ENCODE results near the gene BAIAP2L1. TPM values are rescaled to one million over a fixed set of nuclear protein-coding genes. Genes with fewer than 3 reads are reported as not detected.

Gene BAIAP2L1
- total RNA-seq, 1 donor from 2014 or later = 21.6 TPM

DNA sequence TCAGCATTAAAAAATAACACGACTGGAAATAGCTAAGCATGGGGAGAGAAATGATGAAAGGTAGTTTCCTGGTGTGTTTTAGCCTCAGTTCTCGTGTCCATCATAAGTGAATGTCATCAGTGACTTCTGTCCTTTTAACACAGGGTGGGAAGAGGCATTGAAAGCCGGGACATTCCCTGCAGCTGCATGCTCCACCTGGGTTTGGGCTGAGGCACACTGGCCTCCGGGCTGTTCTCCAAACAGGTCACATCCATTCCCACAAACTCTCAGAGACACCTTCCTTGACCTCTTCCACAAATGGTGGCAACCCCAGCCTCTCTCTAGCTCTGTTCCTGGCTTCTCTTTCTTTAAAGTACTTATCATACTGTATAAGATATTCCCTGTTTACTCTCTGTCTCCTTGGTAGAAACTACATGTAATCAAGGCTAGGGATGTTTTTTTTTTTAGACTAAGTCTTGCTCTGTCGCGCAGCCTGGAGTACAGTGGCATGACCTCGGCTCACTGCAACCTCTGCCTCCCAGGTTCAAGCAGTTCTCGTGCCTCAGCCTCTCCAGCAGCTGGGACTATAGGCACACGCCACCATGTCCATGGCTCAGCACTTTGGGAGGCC is 22.6 kb downstream of the BAIAP2L1 start:
- H3K4me3 ChIP-seq (ENCODE audit: insufficient read depth, low read depth, low read length) = no peak overlapping the region
- no peak overlapping the region for H2AFZ ChIP-seq (ENCODE audit: low read depth, low read length)
- H3K27ac Mint-ChIP-seq (ENCODE audit: unreplicated experiment) = no peak overlapping the region
- H3K4me3 Mint-ChIP-seq (ENCODE audit: unreplicated experiment) = no peak overlapping the region
- H3K9ac ChIP-seq (ENCODE audit: low read length) = no peak overlapping the region
- H3K27me3 ChIP-seq (ENCODE audit: insufficient read depth, low read length) = no peaks in the 10 kb centered on the region
- H3K27ac ChIP-seq (ENCODE audit: low read depth, low read length) = no peak overlapping the region
- FAIRE-seq (no peak), DNase-seq (ENCODE audit: low read depth) (no peak)
- TF ChIP-seq, protein P1, sequence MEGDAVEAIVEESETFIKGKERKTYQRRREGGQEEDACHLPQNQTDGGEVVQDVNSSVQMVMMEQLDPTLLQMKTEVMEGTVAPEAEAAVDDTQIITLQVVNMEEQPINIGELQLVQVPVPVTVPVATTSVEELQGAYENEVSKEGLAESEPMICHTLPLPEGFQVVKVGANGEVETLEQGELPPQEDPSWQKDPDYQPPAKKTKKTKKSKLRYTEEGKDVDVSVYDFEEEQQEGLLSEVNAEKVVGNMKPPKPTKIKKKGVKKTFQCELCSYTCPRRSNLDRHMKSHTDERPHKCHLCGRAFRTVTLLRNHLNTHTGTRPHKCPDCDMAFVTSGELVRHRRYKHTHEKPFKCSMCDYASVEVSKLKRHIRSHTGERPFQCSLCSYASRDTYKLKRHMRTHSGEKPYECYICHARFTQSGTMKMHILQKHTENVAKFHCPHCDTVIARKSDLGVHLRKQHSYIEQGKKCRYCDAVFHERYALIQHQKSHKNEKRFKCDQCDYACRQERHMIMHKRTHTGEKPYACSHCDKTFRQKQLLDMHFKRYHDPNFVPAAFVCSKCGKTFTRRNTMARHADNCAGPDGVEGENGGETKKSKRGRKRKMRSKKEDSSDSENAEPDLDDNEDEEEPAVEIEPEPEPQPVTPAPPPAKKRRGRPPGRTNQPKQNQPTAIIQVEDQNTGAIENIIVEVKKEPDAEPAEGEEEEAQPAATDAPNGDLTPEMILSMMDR (IDR thresholded peaks at IDR 0.05; ENCODE audit: insufficient read depth, low read depth, low read length) = no peak
- TF ChIP-seq EZH2 (IDR thresholded peaks at IDR 0.05; ENCODE audit: insufficient read depth, low read length) = no peak
- H3K36me3 Mint-ChIP-seq (ENCODE audit: low read depth, unreplicated experiment) = no peaks in the 10 kb centered on the region
- H3K4me2 ChIP-seq (ENCODE audit: low read length) = no peak overlapping the region
- H3K4me1 ChIP-seq (ENCODE audit: insufficient read depth, low read length) = no peaks in the 10 kb centered on the region
- peaks cover 2% of the 10 kb centered on the region for H3K4me1 Mint-ChIP-seq (ENCODE audit: low read depth, unreplicated experiment)
- no peaks in the 10 kb centered on the region for H3K27me3 Mint-ChIP-seq (ENCODE audit: low read depth, unreplicated experiment)
- no peaks in the 10 kb centered on the region for H4K20me1 ChIP-seq (ENCODE audit: insufficient read depth, low read length)
- no peaks in the 10 kb centered on the region for H3K9me3 Mint-ChIP-seq (ENCODE audit: unreplicated experiment)
- no peaks in the 10 kb centered on the region for H3K9me3 ChIP-seq (ENCODE audit: insufficient read depth, low read depth, low read length)
- H3K36me3 ChIP-seq (ENCODE audit: insufficient read depth, low read length) = no peaks in the 10 kb centered on the region
- H3K79me2 ChIP-seq (ENCODE audit: insufficient read depth, low read length) = no peaks in the 10 kb centered on the region

DNA sequence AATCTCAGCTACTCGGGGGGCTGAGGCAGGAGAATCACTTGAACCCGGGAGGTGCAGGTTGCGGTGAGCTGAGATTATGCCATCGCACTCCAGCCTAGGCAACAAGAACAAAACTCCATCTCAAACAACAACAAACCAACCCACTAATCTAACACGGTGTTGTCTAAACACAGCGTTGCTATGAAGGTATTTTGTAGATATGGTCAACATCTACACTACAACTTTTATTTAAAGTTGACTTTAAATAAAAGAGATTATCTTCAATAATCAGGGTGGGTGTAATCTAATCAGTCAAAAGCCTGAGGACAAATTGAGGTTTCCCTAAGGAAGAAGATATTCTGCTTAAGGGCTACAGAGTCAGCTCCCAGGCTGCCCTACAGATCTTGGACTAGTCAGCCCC is 24.2 kb downstream of the BAIAP2L1 start:
- FAIRE-seq (no peak), DNase-seq (ENCODE audit: low read depth) (no peak)
- H3K4me3 Mint-ChIP-seq (ENCODE audit: unreplicated experiment) = no peak overlapping the region
- no peaks in the 10 kb centered on the region for H3K9me3 Mint-ChIP-seq (ENCODE audit: unreplicated experiment)
- H3K4me1 Mint-ChIP-seq (ENCODE audit: low read depth, unreplicated experiment) = peaks cover 6% of the 10 kb centered on the region
- no peaks in the 10 kb centered on the region for H3K27me3 Mint-ChIP-seq (ENCODE audit: low read depth, unreplicated experiment)
- Histone ChIP-seq H3K27me3 (ENCODE audit: insufficient read depth, low read length) (no peaks in the 10 kb centered on the region), H3K4me3 (ENCODE audit: insufficient read depth, low read depth, low read length) (no peak overlapping the region), H3K9ac (ENCODE audit: low read length) (no peak overlapping the region), H3K4me1 (ENCODE audit: insufficient read depth, low read length) (no peaks in the 10 kb centered on the region), H3K36me3 (ENCODE audit: insufficient read depth, low read length) (no peaks in the 10 kb centered on the region), H3K79me2 (ENCODE audit: insufficient read depth, low read length) (no peaks in the 10 kb centered on the region), H4K20me1 (ENCODE audit: insufficient read depth, low read length) (no peaks in the 10 kb centered on the region), H3K4me2 (ENCODE audit: low read length) (no peak overlapping the region), H3K27ac (ENCODE audit: low read depth, low read length) (no peak overlapping the region), H2AFZ (ENCODE audit: low read depth, low read length) (no peak overlapping the region), H3K9me3 (ENCODE audit: insufficient read depth, low read depth, low read length) (no peaks in the 10 kb centered on the region)
- no peak overlapping the region for H3K27ac Mint-ChIP-seq (ENCODE audit: unreplicated experiment)
- H3K36me3 Mint-ChIP-seq (ENCODE audit: low read depth, unreplicated experiment) = no peaks in the 10 kb centered on the region
- no peak for TF ChIP-seq EZH2 (IDR thresholded peaks at IDR 0.05; ENCODE audit: insufficient read depth, low read length)
- TF ChIP-seq, protein P1 (IDR thresholded peaks at IDR 0.05; ENCODE audit: insufficient read depth, low read depth, low read length) = no peak

DNA sequence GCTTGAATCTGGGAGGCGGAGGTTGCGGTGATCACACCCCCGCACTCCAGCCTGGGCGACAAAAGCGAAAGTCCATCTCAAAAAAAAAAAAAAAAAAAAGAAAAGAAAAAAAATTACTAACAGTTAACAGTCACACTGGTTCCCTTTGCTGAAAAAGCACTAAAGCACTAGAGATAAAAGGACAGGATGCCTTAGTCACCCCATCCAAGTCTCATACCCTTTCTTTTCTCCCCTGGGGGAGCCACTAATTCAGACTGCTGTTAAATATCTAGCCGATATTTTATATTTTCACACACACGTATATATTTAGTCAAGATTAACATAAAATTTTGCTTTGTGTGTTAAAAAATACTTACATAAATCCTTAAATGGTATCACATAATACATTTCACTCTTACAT is 25.2 kb downstream of the BAIAP2L1 start:
- Histone ChIP-seq H3K36me3 (ENCODE audit: insufficient read depth, low read length) (no peaks in the 10 kb centered on the region), H4K20me1 (ENCODE audit: insufficient read depth, low read length) (no peaks in the 10 kb centered on the region), H3K9me3 (ENCODE audit: insufficient read depth, low read depth, low read length) (no peaks in the 10 kb centered on the region), H3K4me3 (ENCODE audit: insufficient read depth, low read depth, low read length) (no peak overlapping the region), H3K9ac (ENCODE audit: low read length) (no peak overlapping the region), H3K4me1 (ENCODE audit: insufficient read depth, low read length) (no peaks in the 10 kb centered on the region), H3K79me2 (ENCODE audit: insufficient read depth, low read length) (no peaks in the 10 kb centered on the region), H3K4me2 (ENCODE audit: low read length) (no peak overlapping the region), H3K27ac (ENCODE audit: low read depth, low read length) (no peak overlapping the region), H3K27me3 (ENCODE audit: insufficient read depth, low read length) (no peaks in the 10 kb centered on the region), H2AFZ (ENCODE audit: low read depth, low read length) (no peak overlapping the region)
- Mint-ChIP-seq H3K36me3 (ENCODE audit: low read depth, unreplicated experiment) (no peaks in the 10 kb centered on the region), H3K9me3 (ENCODE audit: unreplicated experiment) (no peaks in the 10 kb centered on the region), H3K27ac (ENCODE audit: unreplicated experiment) (no peak overlapping the region), H3K27me3 (ENCODE audit: low read depth, unreplicated experiment) (no peaks in the 10 kb centered on the region), H3K4me1 (ENCODE audit: low read depth, unreplicated experiment) (peaks cover 12% of the 10 kb centered on the region), H3K4me3 (ENCODE audit: unreplicated experiment) (no peak overlapping the region)
- DNase-seq (ENCODE audit: low read depth) = no peak
- TF ChIP-seq EZH2 (IDR thresholded peaks at IDR 0.05; ENCODE audit: insufficient read depth, low read length) = no peak
- TF ChIP-seq, protein P1 (IDR thresholded peaks at IDR 0.05; ENCODE audit: insufficient read depth, low read depth, low read length) = no peak
- FAIRE-seq = no peak
